HFFc6 (cell line): ENCODE results near the gene ZNF296. TPM values are rescaled to one million over a fixed set of nuclear protein-coding genes. Genes with fewer than 3 reads are reported as not detected.

Experiments used
- DNase-seq: peaks from one replicate; pipeline ENCODE4 v3.0.0-alpha.2; 2018
- H3K27ac Mint-ChIP-seq: 2 replicates; pipeline ENCODE4 v1.8.0; 2020; ENCODE audit warnings: mild to moderate bottlenecking, mixed read lengths
- H3K27me3 Mint-ChIP-seq: 2 replicates; pipeline ENCODE4 v1.8.0; 2021; ENCODE audit warnings: mild to moderate bottlenecking, moderate library complexity, mixed read lengths; ENCODE audit not compliant: insufficient read depth
- H3K36me3 Mint-ChIP-seq: 2 replicates; pipeline ENCODE4 v1.8.0; 2021; ENCODE audit warnings: low read depth, mixed read lengths
- H3K4me1 Mint-ChIP-seq: 2 replicates; pipeline ENCODE4 v1.8.0; 2020; ENCODE audit warnings: low read depth, mixed read lengths
- H3K4me3 Mint-ChIP-seq: 2 replicates; pipeline ENCODE4 v1.8.0; 2020; ENCODE audit warnings: mild to moderate bottlenecking, moderate library complexity, mixed read lengths
- H3K9me3 Mint-ChIP-seq: 2 replicates; pipeline ENCODE4 v1.8.0; 2020; ENCODE audit warnings: mild to moderate bottlenecking, mixed read lengths
- total RNA-seq, 6 experiments: library from RNA; stranded (reverse); fragmentation: NEBNext Ultra II Directional; extraction: Animal tissue kit (Norgen Biotek cat#: 25700); gene quantifications; 2 replicates in 1 of 6; 3 replicates in 5 of 6; pipeline ENCODE4 v1.2.3, GENCODE V29; 2021
- TF ChIP-seq, protein P1 (sequence below): fragments of 200-600 bp; sonication (generic); IDR thresholded peaks from 2 replicates; pipeline ENCODE4 v1.5.0; 2021; ENCODE audit warnings: antibody characterized with exemption, mild to moderate bottlenecking

ZNF296 gene
- total RNA-seq, 6 experiments from 2014 or later: 0.57 to 0.87 (median 0.65) TPM

DNA sequence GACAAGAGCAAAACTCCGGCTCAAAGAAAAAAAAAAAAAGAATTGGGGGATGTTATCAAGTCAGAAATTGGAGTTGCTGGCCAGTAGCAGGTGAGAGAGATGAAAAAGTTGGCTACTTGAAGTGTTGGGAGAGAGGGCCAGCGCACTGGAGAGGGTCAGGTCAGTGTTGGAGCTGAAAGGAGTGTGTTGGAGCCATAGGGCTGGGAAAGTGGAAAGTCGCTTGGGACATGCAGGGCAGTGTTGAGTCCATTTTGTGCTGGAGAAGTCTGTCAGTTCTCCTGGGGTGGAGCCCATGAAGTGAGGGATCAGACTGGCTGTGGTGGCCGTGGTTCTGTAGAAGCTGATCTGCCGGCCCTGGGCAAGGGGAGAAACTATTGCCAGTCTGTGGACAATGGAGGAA is 18.4 kb upstream of the ZNF296 start:
- Mint-ChIP-seq H3K4me3 (peak overlapping the region; percentile 93), H3K9me3 (no peaks in the 10 kb centered on the region), H3K27me3 (peaks cover 2% of the 10 kb centered on the region; the same call in 1 of the 2 replicates), H3K4me1 (peaks cover 76% of the 10 kb centered on the region), H3K36me3 (peaks cover 18% of the 10 kb centered on the region), H3K27ac (peak overlapping the region; percentile 26)
- DNase-seq: no peak
- TF ChIP-seq, protein P1, sequence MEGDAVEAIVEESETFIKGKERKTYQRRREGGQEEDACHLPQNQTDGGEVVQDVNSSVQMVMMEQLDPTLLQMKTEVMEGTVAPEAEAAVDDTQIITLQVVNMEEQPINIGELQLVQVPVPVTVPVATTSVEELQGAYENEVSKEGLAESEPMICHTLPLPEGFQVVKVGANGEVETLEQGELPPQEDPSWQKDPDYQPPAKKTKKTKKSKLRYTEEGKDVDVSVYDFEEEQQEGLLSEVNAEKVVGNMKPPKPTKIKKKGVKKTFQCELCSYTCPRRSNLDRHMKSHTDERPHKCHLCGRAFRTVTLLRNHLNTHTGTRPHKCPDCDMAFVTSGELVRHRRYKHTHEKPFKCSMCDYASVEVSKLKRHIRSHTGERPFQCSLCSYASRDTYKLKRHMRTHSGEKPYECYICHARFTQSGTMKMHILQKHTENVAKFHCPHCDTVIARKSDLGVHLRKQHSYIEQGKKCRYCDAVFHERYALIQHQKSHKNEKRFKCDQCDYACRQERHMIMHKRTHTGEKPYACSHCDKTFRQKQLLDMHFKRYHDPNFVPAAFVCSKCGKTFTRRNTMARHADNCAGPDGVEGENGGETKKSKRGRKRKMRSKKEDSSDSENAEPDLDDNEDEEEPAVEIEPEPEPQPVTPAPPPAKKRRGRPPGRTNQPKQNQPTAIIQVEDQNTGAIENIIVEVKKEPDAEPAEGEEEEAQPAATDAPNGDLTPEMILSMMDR: no peak

DNA sequence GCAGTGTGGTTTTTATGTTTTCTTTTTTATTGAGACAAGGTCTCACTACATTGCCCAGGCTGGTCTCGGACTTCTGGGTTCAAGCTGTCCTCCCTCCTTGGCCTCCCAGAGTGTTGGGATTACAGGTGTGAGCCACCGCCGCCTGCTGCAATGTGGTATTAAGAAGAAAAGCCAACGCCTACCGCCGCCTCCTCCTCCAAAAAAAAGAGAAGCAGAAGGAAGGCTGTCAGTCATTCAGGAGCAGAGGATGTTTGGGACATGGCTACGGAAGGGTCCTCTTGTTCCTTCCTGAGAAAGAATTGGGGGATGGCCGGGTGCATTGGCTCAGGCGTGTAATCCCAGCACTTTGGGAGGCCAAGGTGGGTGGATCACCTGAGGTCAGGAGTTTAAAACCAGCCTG is 17.9 kb upstream of the ZNF296 start:
- Mint-ChIP-seq H3K27ac (peak overlapping the region; percentile 75), H3K9me3 (no peaks in the 10 kb centered on the region), H3K36me3 (peaks cover 18% of the 10 kb centered on the region), H3K27me3 (peaks cover 2% of the 10 kb centered on the region; the same call in 1 of the 2 replicates), H3K4me1 (peaks cover 70% of the 10 kb centered on the region), H3K4me3 (peak overlapping the region; percentile 93)
- no peak for DNase-seq
- TF ChIP-seq, protein P1: no peak

DNA sequence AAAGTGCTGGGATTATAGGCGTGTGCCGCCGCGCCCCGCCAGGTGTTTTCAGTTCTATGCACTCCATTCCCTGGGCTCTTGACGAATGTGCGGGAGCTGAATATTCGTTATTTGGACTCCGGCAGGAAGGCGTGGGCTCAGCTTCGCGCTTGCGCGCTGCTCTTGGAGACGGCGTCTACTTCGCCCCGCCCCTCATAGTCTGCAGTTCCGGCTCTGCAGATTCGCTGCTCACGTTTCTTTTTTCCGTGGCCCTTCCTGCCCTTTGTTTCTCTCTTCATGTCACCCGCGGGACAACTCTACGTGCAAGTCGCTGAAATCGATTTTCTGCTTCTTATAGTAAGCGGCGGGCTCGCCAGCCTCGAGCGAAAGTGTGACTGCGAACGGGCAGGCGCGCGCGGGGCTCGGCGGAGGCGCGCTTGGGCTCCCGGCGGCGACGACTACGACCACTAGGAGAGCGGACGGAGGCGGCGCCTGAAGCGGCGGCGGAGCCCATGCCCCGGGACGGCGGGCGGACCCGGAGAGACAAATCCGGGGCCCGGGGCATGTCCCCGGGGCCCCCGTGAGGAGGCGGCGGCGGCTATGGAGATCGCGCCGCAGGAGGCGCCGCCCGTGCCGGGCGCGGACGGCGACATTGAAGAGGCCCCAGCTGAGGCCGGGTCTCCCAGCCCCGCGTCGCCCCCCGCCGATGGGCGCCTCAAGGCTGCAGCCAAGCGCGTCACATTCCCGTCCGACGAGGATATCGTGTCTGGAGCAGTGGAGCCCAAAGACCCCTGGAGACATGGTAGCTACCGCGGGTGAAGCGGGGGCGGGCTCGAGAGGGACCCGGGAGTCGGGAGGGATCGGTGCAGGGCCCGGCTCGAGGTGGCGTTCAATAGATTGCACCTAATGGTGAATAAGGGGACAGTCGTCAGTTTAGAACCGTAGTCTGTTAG is 16.7 kb upstream of the ZNF296 start, which contains the start of gene PPP1R37:
PPP1R37 (plus strand) TSS at position 433 of the 932 bp plus-strand sequence; CDS start at position 580, 147 bp downstream.
- H3K9me3 Mint-ChIP-seq: no peaks in the 10 kb centered on the region
- peak within 1 kb of the TSS; percentile 95 for H3K27ac Mint-ChIP-seq
- H3K27me3 Mint-ChIP-seq: peaks cover 2% of the 10 kb centered on the region; the same call in 1 of the 2 replicates
- TF ChIP-seq, protein P1: peak; percentile 57
- peaks cover 18% of the 10 kb centered on the region for H3K36me3 Mint-ChIP-seq
- DNase-seq: peak; percentile 97
- peaks cover 59% of the 10 kb centered on the region for H3K4me1 Mint-ChIP-seq
- H3K4me3 Mint-ChIP-seq: peak within 1 kb of the TSS; percentile 93

DNA sequence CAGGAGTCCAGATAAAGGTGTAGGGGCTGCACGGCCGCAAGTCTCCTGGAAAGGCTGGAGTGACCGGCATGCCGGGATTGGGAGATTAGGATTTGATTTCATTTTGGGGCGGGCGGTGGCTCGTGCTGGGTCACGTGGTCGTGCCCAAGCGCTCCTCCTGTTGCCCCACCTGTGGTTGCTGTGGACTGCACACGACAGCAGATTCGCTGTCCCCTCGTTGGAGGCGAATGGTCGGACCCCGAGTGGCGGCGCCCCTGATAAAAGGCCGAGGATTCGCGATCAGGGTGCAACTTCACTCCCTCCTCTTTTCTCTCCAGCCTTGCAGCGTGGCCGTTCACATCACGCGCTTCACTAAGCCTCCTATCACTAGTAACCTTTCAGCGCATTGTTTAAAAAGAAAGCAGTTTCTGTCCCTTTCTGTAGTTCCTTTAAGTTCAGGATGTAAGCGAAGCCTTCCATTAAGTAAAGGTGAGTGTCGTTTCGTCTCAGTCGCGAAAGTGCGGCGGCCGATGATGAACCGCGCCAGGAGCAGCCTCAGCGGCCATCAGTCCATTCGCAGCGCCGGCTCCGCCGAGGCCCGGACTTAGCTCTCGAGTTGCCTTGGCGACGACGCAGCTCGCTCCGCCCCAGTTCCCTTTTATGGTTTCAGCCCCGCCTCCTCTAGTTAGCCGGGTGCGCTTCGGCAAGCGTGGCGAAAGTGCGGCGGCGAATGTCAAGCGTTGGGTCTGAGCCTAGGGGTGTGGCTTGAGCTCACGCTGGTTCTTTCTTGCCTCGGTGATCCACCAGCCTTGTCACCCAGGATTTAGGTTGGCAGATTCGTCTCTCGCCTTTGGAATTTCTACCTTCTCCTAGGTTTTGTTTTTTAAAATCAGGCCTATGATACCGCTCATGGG is 15.0 kb upstream of the ZNF296 start:
- H3K4me1 Mint-ChIP-seq: peaks cover 42% of the 10 kb centered on the region
- H3K9me3 Mint-ChIP-seq: no peaks in the 10 kb centered on the region
- TF ChIP-seq, protein P1: no peak
- DNase-seq: peak; percentile 99
- peak overlapping the region; percentile 95 for H3K27ac Mint-ChIP-seq
- peaks cover 2% of the 10 kb centered on the region; the same call in 1 of the 2 replicates for H3K27me3 Mint-ChIP-seq
- H3K4me3 Mint-ChIP-seq: peak overlapping the region; percentile 93
- H3K36me3 Mint-ChIP-seq: peaks cover 20% of the 10 kb centered on the region

DNA sequence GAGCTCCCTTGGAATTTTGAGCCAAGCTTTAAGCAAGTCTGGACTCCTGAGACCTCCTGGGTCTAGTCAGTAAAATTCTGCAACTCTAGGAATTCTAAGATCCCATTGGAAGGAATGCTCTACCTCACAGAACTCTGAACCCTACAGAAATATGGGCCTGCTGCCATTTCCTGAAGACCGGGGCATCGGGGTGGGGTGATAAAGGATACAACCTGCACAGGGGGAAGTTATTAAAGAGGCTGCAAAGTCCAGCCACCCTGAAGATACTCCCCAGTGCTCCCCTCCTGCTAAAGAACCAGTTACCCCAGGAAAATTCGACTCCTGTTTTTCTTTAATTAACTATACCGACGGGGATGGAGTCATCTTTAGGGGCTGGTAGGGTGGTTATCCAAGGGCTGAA is 14.3 kb upstream of the ZNF296 start:
- peaks cover 17% of the 10 kb centered on the region for H3K36me3 Mint-ChIP-seq

More for the DNA sequence above, 14.3 kb upstream of the ZNF296 start:
- H3K9me3 Mint-ChIP-seq: no peaks in the 10 kb centered on the region
- H3K4me1 Mint-ChIP-seq: peaks cover 35% of the 10 kb centered on the region
- H3K27ac Mint-ChIP-seq: peak overlapping the region; percentile 95
- peaks cover 2% of the 10 kb centered on the region; the same call in 1 of the 2 replicates for H3K27me3 Mint-ChIP-seq
- H3K4me3 Mint-ChIP-seq: peak overlapping the region; percentile 93
- TF ChIP-seq, protein P1: no peak
- DNase-seq: no peak
